Subcutaneous adipose tissue (tissue), 4 donors: ENCODE data around the gene PCK2. TPM values are rescaled to one million over a fixed set of nuclear protein-coding genes. Genes with fewer than 3 reads are reported as not detected.

Source experiments
- total RNA-seq, 4 donors: library from RNA; depleted of rRNA; stranded (reverse); fragments of >200 nt; gene quantifications; one replicate each; pipeline ENCODE4 v1.1.0, GENCODE V29; 2016
- TF ChIP-seq, protein P1 (sequence below): fragments of 450-650 bp; IDR thresholded peaks from one replicate; pipeline ENCODE4 v1.5.1; 2016; ENCODE audit warnings: low read depth, mild to moderate bottlenecking, control low read depth, antibody characterized with exemption, moderate library complexity

PCK2 gene
- total RNA-seq, 4 donors from 2014 or later: 24.0 to 125 (median 53.1) TPM

DNA sequence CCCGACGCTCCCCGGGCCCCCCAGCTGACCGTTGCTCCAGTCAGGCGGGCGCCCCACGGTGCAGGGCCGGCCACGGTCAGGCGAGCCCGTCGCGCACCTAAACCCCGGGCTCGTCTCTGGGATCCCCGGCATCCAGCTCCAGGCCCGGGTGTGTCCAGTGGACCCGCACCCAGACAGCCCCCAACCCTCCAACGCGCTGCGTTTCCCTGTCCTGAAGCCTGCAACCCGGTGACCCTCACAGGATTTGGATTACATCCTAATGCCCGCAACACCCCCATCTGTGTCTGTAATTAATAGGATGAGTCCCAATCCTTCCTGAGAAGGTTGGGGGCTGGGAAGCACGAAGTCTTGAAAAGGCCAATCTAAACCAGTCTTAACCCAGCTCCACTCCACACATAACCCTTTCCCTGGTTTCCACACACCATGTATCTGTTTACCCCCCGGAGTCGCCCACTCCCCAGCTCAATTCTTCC is 12.3 kb upstream of the PCK2 start:
- TF ChIP-seq, protein P1, sequence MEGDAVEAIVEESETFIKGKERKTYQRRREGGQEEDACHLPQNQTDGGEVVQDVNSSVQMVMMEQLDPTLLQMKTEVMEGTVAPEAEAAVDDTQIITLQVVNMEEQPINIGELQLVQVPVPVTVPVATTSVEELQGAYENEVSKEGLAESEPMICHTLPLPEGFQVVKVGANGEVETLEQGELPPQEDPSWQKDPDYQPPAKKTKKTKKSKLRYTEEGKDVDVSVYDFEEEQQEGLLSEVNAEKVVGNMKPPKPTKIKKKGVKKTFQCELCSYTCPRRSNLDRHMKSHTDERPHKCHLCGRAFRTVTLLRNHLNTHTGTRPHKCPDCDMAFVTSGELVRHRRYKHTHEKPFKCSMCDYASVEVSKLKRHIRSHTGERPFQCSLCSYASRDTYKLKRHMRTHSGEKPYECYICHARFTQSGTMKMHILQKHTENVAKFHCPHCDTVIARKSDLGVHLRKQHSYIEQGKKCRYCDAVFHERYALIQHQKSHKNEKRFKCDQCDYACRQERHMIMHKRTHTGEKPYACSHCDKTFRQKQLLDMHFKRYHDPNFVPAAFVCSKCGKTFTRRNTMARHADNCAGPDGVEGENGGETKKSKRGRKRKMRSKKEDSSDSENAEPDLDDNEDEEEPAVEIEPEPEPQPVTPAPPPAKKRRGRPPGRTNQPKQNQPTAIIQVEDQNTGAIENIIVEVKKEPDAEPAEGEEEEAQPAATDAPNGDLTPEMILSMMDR: no peak

DNA sequence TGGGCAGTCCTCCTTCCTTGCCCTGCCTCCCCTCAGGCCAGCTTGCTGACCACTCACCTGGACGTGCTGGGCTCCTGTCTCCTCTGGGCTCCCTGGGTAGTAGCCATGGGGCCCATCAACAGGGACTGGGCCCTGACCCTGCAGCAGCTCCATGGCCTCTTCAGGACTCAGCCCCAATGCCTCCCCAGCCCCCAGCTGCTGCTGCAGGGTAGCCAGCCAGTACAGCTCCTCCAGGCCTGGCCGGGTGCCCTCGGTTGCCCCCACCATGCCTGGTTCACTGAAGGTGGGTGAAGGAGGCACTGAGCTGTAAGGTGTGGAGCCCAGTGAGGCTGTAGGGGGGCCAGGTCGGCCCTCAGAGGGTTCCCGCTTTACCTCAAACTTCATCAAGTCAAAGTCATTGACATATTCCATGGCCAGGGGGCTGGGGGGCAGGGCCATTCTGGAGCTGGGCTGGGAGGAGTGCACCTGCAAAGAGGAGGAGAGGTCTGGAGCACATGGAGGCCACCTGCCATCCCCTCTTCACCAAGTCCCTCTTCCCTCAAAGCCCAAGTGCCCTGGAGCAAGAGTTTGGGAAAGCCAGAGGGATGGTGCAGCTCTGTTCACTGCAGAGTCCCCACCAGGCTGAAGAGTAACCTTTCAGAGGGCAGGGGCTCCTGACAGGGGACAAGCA is 11.6 kb upstream of the PCK2 start:
- TF ChIP-seq, protein P1: no peak

DNA sequence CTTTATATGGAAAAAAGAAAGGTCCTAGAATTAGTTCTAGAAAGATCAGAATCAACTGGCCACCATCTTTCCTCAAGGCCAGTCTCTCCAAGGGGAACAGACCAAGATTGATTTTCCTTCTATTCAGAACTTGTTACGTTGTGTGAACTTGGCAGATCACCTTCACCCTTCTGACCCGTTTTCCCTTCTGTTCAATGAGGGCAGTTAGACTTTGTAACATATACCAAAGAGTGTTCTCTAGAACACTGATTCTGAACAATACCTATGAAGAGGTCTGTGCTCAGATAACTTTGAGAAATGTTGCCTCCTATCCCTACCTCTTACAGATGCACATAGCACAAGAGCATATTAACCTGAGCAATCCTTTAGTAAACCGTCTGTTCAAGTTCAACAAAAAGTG is 10.6 kb upstream of the PCK2 start:
- TF ChIP-seq, protein P1: no peak

DNA sequence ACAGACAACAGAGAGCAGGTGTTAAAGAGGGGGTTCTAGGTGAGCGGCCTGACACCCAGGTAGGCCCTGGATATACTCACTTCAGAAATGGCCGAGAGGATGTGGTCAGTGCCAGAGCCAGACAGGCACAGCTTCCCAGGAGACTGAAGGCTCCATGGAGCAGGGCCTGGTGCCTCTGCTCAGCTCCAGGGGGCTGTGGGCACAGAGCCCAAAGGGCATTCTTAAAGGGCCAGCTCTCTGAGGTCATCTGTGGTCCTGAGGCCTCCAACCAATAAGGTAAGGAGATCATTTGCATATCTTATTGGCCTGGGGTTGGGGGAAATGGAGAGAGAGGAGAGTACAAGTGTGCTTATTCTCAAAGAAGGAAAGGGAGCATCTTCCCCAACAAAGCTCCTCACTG is 9.7 kb upstream of the PCK2 start:
- TF ChIP-seq, protein P1: no peak

DNA sequence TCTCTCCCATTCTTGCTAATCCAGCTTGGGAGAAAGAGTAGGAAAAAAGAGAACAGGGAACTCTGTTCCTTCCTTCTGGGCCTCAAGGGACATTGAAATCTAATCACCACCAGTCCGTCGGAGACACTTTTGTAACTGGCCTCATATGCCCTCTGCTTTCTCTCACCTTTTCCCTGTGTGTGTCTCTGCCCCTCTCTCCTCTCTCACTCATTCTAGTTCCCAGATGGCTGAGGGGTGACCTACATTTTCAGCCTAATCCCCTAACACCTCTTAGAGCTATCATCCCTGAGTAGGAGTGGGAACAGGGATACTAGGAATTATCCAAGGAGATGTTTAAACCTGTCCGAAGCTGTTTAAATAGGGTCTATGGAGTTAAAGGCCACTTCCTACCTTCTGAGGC is 8.9 kb upstream of the PCK2 start:
- TF ChIP-seq, protein P1: no peak

DNA sequence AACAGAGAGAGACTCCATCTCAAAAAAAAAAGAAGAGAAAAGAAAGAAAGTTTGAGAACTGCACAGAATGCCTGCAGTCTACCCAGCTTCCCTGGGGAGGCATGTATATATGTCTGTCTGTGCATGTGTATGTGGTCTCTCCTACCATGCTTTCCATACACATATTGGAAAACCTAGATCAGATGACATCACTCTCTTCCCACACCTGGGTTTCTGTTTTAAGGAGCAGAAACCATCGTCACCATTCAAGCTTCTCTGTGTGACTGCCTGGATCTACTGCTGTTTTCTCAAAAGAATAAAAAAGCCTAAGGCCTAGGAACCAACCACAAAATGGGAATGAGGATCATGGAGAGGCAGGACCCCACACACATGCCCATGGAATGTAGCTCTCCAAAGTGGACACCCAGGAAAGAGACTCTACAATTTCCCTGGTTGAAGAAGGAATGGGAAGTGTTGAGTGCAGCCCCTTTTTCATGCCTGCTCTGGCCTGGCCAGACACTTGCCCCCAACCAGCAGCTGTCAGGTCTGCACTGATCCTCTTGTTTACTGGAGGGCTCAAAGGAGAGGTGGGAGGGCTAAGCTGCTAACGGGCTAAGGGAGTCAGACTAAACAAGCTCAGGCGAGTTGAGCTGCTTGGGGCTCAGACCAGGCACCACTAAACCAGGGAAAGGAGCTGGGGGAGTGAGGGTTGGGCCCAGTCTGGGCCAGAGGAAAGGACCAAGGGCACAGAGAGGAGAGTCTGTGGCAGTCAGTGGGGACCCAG is 7.7 kb upstream of the PCK2 start:
- TF ChIP-seq, protein P1: no peak

DNA sequence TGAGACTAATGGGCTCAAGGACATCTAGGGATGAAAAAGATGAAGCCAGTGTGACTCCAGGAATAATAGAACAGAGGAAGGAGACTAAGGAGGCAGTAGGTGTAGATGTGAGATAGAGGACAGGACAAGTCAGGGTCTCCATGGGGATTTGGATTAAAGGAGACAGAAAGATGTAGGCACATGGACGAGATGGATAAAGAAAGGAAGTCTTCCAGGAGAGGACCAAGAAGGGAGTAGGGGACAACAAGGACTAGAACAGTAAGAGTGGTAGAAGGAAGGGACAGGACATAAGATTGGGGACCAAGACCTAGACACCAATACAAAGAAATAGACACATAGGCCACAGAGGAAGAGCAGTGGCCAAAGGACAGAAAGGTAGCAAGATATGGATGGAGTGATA is 7.1 kb upstream of the PCK2 start:
- TF ChIP-seq, protein P1: no peak
